HepG2 (cell line): Measurements from ENCODE around the gene NRL. TPM values are rescaled to one million over a fixed set of nuclear protein-coding genes. Genes with fewer than 3 reads are reported as not detected.
A peak's percentile ranks its signal among the peaks of the same experiment; 100 is the strongest.

Experiments
- AFF4 ChIP-seq: sonication (generic); formaldehyde crosslinking; IDR thresholded peaks from 2 replicates; pipeline ENCODE4 v1.4.0; 2020; ENCODE audit warnings: missing genetic modification reagents
- GABPB1 ChIP-seq: IDR thresholded peaks from 2 replicates; pipeline ENCODE4 v1.6.1; 2016; ENCODE audit warnings: mild to moderate bottlenecking, missing genetic modification reagents, moderate library complexity, missing compliant biosample characterization
- GRHL1 ChIP-seq: sonication (generic); formaldehyde crosslinking; conservative IDR thresholded peaks from 2 replicates; pipeline ENCODE4 v1.8.0; 2022; ENCODE audit warnings: missing genetic modification reagents
- HOXA9 ChIP-seq: sonication (generic); formaldehyde crosslinking; IDR thresholded peaks from 2 replicates; pipeline ENCODE4 v1.8.1; 2022; ENCODE audit warnings: missing genetic modification reagents, mild to moderate bottlenecking, moderate library complexity, borderline replicate concordance
- MAFG ChIP-seq: sonication (generic); formaldehyde crosslinking; IDR thresholded peaks from 2 replicates; pipeline ENCODE4 v1.5.1; 2020; ENCODE audit warnings: mild to moderate bottlenecking, missing genetic modification reagents
- MEIS1 ChIP-seq: sonication (generic); formaldehyde crosslinking; IDR thresholded peaks from 2 replicates; pipeline ENCODE4 v1.9.0; 2021; ENCODE audit warnings: mild to moderate bottlenecking, missing genetic modification reagents, moderate library complexity, borderline replicate concordance
- MIER3 ChIP-seq: IDR thresholded peaks from 2 replicates; pipeline ENCODE4 v1.6.1; 2016; ENCODE audit warnings: missing compliant biosample characterization, borderline replicate concordance
- MXD4 ChIP-seq: IDR thresholded peaks from 2 replicates; pipeline ENCODE4 v1.6.1; 2016; ENCODE audit warnings: mild to moderate bottlenecking, missing biosample characterization, missing genetic modification reagents
- NFE2L2 ChIP-seq: fragments of 150-350 bp; IDR thresholded peaks from 2 replicates; pipeline ENCODE4 v1.6.1; 2014; ENCODE audit warnings: low read length
- NFKB2 ChIP-seq: sonication (generic); formaldehyde crosslinking; IDR thresholded peaks from 2 replicates; pipeline ENCODE4 v1.4.0; 2020; ENCODE audit warnings: missing genetic modification reagents, borderline replicate concordance
- SKIL ChIP-seq: sonication (generic); formaldehyde crosslinking; IDR thresholded peaks from 2 replicates; pipeline ENCODE4 v1.8.0; 2022; ENCODE audit warnings: missing genetic modification reagents, mild to moderate bottlenecking, moderate library complexity, borderline replicate concordance
- TEF ChIP-seq: sonication (generic); formaldehyde crosslinking; IDR thresholded peaks from 2 replicates; pipeline ENCODE4 v1.5.0; 2020; ENCODE audit warnings: missing genetic modification reagents
- ZFP36L1 ChIP-seq: sonication (generic); formaldehyde crosslinking; IDR thresholded peaks from 2 replicates; pipeline ENCODE4 v1.8.0; 2022; ENCODE audit warnings: mild to moderate bottlenecking, missing genetic modification reagents, moderate library complexity
- ZMAT5 ChIP-seq: sonication (generic); formaldehyde crosslinking; IDR thresholded peaks from 2 replicates; pipeline ENCODE4 v1.5.0; 2020; ENCODE audit warnings: mild to moderate bottlenecking, low read depth, missing genetic modification reagents, borderline replicate concordance
- ZNF138 ChIP-seq: sonication (generic); formaldehyde crosslinking; IDR thresholded peaks from 2 replicates; pipeline ENCODE4 v1.5.0; 2020; ENCODE audit warnings: mild to moderate bottlenecking, low read depth, missing genetic modification reagents
- ZNF225 ChIP-seq: sonication (generic); formaldehyde crosslinking; IDR thresholded peaks from 2 replicates; pipeline ENCODE4 v1.4.0; 2020; ENCODE audit warnings: mild to moderate bottlenecking, missing genetic modification reagents
- ZNF597 ChIP-seq: sonication (generic); formaldehyde crosslinking; IDR thresholded peaks from 2 replicates; pipeline ENCODE4 v1.5.0; 2020; ENCODE audit warnings: missing genetic modification reagents
- ZSCAN22 ChIP-seq: sonication (generic); formaldehyde crosslinking; IDR thresholded peaks from 2 replicates; pipeline ENCODE4 v1.4.0; 2020; ENCODE audit warnings: mild to moderate bottlenecking, missing genetic modification reagents
- polyA plus RNA-seq, 8 experiments: library from polyadenylated mRNA; depleted of rRNA in 3 of 8; stranded (reverse) in 7 of 8; unstranded in 1 of 8; fragments of >200 nt; fragmentation: Illumina TruSeq in 4 of 8; extraction: Trizol in 4 of 8; gene quantifications; 2 replicates each; pipeline versions ENCODE4 v1.2.1 to v1.2.3, GENCODE V29; 2011 to 2016; ENCODE audit warnings: low read depth in 4 of 8, missing spikeins in 1 of 8, mixed read lengths in 1 of 8; ENCODE audit not compliant: insufficient read depth in 1 of 8
- total RNA-seq, 5 experiments: library from RNA; depleted of rRNA; stranded (reverse); fragments of >200 nt; fragmentation: Illumina TruSeq; extraction: Trizol; gene quantifications; 2 replicates each; pipeline ENCODE4 v1.2.3, GENCODE V29; 2016; ENCODE audit warnings: low read depth in 1 of 5

Gene NRL
- total and polyA plus RNA-seq, 2 of the 13 experiments (the other 11 are each of a cell fraction or from before 2014, with no cell fraction given), result 2.5 to 4.7 TPM

GRCh38 chr14:24135834-24136683 lies 21.3 kb upstream of the NRL start, which contains the start of gene PSME1 (continued):
- TF ChIP-seq GRHL1 (CRISPR knock-in tag) (no peak), MXD4 (peak; percentile 98), GABPB1 (CRISPR knock-in tag) (peak; percentile 87), MIER3 (no peak; the same call in 1 of the 2 replicates), SKIL (CRISPR knock-in tag) (no peak), ZNF225 (CRISPR knock-in tag) (peak; percentile 73), HOXA9 (CRISPR knock-in tag) (no peak), TEF (no peak), NFKB2 (CRISPR knock-in tag) (peak; percentile 97; the same call in 1 of the 2 replicates), ZNF138 (CRISPR knock-in tag) (peak; percentile 82; the same call in 1 of the 2 replicates), AFF4 (CRISPR knock-in tag) (no peak; the same call in 1 of the 2 replicates), NFE2L2 (no peak), ZNF597 (CRISPR knock-in tag) (no peak; the same call in 1 of the 2 replicates), MEIS1 (CRISPR knock-in tag) (peak; percentile 46), MAFG (CRISPR knock-in tag) (no peak), ZMAT5 (no peak), ZFP36L1 (peak; percentile 18; the same call in 1 of the 2 replicates), ZSCAN22 (CRISPR knock-in tag) (no peak)
